ENCODE results near the gene CCDC63. TPM values are rescaled to one million over a fixed set of nuclear protein-coding genes. Genes with fewer than 3 reads are reported as not detected.

Gene CCDC63
- total RNA-seq, 1 experiment from 2014 or later, result 0.98 TPM

DNA sequence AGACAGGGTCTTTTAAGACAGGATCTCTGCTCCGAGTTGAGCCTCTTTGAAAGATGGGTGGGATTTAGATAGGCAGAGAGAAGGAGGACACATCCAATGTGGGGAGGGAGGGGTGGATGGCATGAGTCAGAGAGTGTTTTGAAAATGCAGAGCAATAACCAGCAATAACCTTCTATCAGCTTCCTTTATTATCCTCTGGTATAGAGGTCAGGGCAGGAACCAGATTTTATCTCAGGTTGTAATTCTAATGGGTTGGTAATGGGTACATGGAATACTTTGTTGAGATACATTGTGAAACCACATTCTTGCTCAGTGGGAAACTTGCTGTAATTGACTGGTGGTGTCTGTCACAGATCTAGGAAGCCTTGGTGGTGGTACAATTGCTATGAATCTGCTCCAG lies 37.6 kb upstream of the CCDC63 start:
- ATAC-seq (no peak; the same call in 1 of the 2 replicates), DNase-seq (ENCODE audit: low spot score) (no peak)
- ChIA-PET POLR2A (no interaction called here), CTCF (no interaction called here)
- peaks cover 27% of the 10 kb centered on the region for H3K4me1 Mint-ChIP-seq
- TF ChIP-seq, protein P1, sequence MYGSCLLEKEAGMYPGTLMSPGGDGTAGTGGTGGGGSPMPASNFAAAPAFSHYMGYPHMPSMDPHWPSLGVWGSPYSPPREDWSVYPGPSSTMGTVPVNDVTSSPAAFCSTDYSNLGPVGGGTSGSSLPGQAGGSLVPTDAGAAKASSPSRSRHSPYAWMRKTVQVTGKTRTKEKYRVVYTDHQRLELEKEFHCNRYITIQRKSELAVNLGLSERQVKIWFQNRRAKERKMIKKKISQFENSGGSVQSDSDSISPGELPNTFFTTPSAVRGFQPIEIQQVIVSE (CRISPR knock-in tag; IDR thresholded peaks at IDR 0.05; ENCODE audit: borderline replicate concordance), result no peak
- TF ChIP-seq SOX15 (CRISPR knock-in tag; IDR thresholded peaks at IDR 0.05) (no peak), TP53 (CRISPR knock-in tag; IDR thresholded peaks at IDR 0.05) (no peak), NFATC4 (CRISPR knock-in tag; IDR thresholded peaks at IDR 0.05) (no peak), GABPB1 (CRISPR knock-in tag; IDR thresholded peaks at IDR 0.05) (no peak), CBFB (CRISPR knock-in tag; IDR thresholded peaks at IDR 0.05; ENCODE audit: low read depth) (no peak), NR3C1 (CRISPR knock-in tag; conservative IDR thresholded peaks at IDR 0.05; ENCODE audit: low read depth) (no peak), JAZF1 (CRISPR knock-in tag; IDR thresholded peaks at IDR 0.05) (no peak), ZNF232 (CRISPR knock-in tag; IDR thresholded peaks at IDR 0.05) (no peak), ZNF396 (CRISPR knock-in tag; IDR thresholded peaks at IDR 0.05; ENCODE audit: borderline replicate concordance) (no peak), NR1H2 (CRISPR knock-in tag; IDR thresholded peaks at IDR 0.05) (no peak), ZNF416 (CRISPR knock-in tag; IDR thresholded peaks at IDR 0.05) (no peak), NFE2L1 (CRISPR knock-in tag; IDR thresholded peaks at IDR 0.05) (no peak), HMGA2 (CRISPR knock-in tag; IDR thresholded peaks at IDR 0.05) (no peak), CREB1 (CRISPR knock-in tag; IDR thresholded peaks at IDR 0.05) (no peak), NFYB (CRISPR knock-in tag; conservative IDR thresholded peaks at IDR 0.05; ENCODE audit: low read depth) (no peak)
- TF ChIP-seq, protein P2, sequence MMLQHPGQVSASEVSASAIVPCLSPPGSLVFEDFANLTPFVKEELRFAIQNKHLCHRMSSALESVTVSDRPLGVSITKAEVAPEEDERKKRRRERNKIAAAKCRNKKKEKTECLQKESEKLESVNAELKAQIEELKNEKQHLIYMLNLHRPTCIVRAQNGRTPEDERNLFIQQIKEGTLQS (CRISPR knock-in tag; conservative IDR thresholded peaks at IDR 0.05), result no peak
- TF ChIP-seq, protein P3, sequence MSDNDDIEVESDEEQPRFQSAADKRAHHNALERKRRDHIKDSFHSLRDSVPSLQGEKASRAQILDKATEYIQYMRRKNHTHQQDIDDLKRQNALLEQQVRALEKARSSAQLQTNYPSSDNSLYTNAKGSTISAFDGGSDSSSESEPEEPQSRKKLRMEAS (CRISPR knock-in tag; IDR thresholded peaks at IDR 0.05), result no peak
- H3K27me3 Mint-ChIP-seq (ENCODE audit: low read depth), result peaks cover 56% of the 10 kb centered on the region
- H3K9me3 Mint-ChIP-seq, result peaks cover 6% of the 10 kb centered on the region
- H3K4me3 Mint-ChIP-seq, result no peak overlapping the region
- H3K27ac Mint-ChIP-seq, result no peak overlapping the region
- H3K36me3 Mint-ChIP-seq, result peaks cover 5% of the 10 kb centered on the region; the same call in 1 of the 2 replicates

DNA sequence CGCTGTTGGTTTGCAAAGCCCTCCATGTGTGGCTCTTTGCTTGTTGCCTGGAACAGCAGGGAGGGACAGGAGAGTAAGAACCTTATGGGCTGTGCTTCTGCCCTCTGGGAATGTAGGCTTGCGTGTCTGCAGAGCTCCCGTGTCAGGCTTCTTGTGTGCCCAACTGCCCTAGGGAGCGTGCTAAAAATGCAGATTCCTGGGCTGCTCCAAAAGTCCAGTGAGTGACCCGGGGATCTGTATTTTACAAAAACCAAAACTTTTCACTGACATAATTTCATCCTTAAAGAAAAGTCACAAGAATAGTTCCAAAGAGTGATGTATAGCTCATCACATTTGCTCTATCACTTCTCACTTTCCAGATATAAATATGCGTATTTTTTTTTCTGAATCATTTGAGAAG lies 34.8 kb upstream of the CCDC63 start:
- ChIA-PET POLR2A (no interaction called here), CTCF (no interaction called here)
- H3K27me3 Mint-ChIP-seq (ENCODE audit: low read depth), result peaks cover 81% of the 10 kb centered on the region
- H3K27ac Mint-ChIP-seq, result no peak overlapping the region
- ATAC-seq (no peak), DNase-seq (ENCODE audit: low spot score) (no peak)
- H3K9me3 Mint-ChIP-seq, result no peaks in the 10 kb centered on the region
- TF ChIP-seq, protein P4, sequence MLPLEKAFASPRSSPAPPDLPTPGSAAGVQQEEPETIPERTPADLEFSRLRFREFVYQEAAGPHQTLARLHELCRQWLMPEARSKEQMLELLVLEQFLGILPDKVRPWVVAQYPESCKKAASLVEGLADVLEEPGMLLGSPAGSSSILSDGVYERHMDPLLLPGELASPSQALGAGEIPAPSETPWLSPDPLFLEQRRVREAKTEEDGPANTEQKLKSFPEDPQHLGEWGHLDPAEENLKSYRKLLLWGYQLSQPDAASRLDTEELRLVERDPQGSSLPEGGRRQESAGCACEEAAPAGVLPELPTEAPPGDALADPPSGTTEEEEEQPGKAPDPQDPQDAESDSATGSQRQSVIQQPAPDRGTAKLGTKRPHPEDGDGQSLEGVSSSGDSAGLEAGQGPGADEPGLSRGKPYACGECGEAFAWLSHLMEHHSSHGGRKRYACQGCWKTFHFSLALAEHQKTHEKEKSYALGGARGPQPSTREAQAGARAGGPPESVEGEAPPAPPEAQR (CRISPR knock-in tag; IDR thresholded peaks at IDR 0.05), result no peak
- no peak for TF ChIP-seq CBFB (CRISPR knock-in tag; IDR thresholded peaks at IDR 0.05; ENCODE audit: low read depth)
- no peak for TF ChIP-seq ZNF671 (CRISPR knock-in tag; IDR thresholded peaks at IDR 0.05)
- no peak for TF ChIP-seq MXD4 (CRISPR knock-in tag; IDR thresholded peaks at IDR 0.05; ENCODE audit: borderline replicate concordance)
- TF ChIP-seq FOXP1 (CRISPR knock-in tag; IDR thresholded peaks at IDR 0.05; ENCODE audit: borderline replicate concordance), result no peak
- TF ChIP-seq, protein P5, sequence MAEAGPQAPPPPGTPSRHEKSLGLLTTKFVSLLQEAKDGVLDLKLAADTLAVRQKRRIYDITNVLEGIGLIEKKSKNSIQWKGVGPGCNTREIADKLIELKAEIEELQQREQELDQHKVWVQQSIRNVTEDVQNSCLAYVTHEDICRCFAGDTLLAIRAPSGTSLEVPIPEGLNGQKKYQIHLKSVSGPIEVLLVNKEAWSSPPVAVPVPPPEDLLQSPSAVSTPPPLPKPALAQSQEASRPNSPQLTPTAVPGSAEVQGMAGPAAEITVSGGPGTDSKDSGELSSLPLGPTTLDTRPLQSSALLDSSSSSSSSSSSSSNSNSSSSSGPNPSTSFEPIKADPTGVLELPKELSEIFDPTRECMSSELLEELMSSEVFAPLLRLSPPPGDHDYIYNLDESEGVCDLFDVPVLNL (CRISPR knock-in tag; IDR thresholded peaks at IDR 0.05; ENCODE audit: borderline replicate concordance, low read depth), result no peak
- TF ChIP-seq ZNF232 (CRISPR knock-in tag; IDR thresholded peaks at IDR 0.05), result no peak
- TF ChIP-seq NFE2L1 (CRISPR knock-in tag; IDR thresholded peaks at IDR 0.05), result no peak
- H3K4me1 Mint-ChIP-seq, result peaks cover 38% of the 10 kb centered on the region
- no peak overlapping the region for H3K4me3 Mint-ChIP-seq
- no peaks in the 10 kb centered on the region for H3K36me3 Mint-ChIP-seq
